Stimulated activated CD8-positive, alpha-beta memory T cell treated with anti-CD3 and anti-CD28 coated beads, Interleukin-12 subunit alpha, Interleukin-12 subunit beta, amount 100 ng/mL, for 24 hours (primary cell): ENCODE results near the gene DVL2.

Source experiments
- DNase-seq: peaks from one replicate; pipeline ENCODE4 v3.0.0-alpha.2; 2020; ENCODE audit errors: extremely low read depth

DVL2 gene

DNA sequence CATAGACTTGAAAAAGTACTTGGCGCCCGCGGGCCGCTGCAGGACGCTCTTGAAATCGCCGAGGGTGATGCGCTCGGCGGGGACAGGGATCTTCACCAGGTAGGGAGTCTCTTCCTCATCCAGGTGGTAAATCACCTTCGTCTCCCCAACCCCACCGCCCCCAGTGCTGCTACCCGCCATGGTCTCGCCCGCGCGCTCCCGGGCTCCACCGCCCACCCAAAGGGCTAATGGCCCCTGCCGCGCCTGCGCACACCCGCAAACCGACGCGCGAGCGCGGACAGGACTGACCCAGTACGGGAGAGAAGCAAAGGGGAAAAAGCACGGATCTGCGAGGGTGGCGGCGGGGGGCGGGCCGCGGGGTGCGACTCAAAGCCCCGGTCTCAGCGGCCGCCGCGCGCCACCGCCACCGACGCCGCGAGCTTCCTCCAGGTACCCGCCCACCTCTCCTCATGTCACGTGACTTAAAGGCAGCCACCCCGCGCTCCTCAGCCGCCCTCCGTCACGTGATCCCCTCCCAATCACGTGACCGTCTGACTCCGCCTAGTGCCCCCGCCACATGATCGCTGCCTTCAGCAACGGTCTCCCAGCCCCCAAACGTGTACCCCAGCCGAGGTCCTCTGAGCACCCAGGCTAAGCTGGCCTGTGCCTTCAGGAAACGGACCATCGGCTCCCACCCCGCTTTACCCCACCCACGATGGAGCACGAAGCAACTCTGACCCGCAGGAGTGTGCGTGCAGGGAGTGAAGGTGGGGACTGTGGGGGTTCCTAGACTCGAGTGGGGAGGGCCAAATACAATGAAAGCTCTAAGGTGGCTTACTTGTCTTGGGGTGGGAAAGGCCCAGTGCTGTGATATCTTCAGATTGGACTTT, at the start of gene DVL2:
TSS of gene DVL2 (minus strand) at position 435 of the 869 bp plus-strand sequence. CDS start at position 180, 255 bp downstream.
- DNase-seq = peak; percentile 85

DNA sequence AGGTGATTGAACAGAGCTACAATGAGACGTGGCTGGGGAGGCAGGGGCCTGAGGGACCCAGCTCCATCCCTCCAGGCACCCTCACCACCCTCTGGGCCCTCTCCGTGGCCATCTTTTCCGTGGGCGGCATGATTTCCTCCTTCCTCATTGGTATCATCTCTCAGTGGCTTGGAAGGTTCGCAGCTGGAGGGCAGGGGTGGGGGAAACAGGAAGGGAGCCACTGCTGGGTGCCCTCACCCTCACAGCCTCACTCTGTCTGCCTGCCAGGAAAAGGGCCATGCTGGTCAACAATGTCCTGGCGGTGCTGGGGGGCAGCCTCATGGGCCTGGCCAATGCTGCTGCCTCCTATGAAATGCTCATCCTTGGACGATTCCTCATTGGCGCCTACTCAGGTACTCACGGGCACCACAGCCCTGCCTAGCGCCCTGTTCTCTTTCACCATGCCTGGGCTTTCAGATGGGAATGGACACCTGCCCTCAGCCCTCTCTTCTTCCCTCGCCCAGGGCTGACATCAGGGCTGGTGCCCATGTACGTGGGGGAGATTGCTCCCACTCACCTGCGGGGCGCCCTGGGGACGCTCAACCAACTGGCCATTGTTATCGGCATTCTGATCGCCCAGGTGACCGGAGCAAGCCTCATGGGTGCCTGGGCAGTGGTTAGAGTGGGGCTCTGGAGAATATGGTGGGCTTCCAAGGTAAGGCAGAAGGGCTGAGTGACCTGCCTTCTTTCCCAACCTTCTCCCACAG, 49.3 kb upstream of the DVL2 start:
- no peak for DNase-seq

DNA sequence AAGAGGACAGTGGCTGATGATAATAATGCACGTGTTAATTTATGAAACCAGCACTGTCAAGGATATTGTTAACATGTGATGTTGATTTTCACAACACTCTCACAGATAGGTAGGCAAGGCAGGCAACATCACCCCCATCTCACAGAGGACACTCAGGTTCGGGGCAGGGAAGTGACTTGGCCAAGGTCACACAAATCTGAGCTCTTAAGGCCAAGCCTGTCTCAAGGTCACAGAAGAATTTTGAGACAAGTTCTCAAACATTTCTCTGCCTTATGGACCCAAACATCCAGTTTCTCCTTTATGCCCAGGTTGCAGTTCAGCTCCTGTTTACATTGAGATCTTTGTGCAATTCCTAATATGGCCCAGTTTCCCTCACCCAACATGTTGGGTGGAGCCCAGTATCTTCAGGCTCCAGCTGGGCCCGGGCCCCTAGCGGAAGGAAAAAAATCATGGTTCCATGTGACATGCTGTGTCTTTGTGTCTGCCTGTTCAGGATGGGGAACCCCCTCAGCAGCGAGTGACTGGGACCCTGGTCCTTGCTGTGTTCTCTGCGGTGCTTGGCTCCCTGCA, 48.5 kb upstream of the DVL2 start:
- no peak for DNase-seq

DNA sequence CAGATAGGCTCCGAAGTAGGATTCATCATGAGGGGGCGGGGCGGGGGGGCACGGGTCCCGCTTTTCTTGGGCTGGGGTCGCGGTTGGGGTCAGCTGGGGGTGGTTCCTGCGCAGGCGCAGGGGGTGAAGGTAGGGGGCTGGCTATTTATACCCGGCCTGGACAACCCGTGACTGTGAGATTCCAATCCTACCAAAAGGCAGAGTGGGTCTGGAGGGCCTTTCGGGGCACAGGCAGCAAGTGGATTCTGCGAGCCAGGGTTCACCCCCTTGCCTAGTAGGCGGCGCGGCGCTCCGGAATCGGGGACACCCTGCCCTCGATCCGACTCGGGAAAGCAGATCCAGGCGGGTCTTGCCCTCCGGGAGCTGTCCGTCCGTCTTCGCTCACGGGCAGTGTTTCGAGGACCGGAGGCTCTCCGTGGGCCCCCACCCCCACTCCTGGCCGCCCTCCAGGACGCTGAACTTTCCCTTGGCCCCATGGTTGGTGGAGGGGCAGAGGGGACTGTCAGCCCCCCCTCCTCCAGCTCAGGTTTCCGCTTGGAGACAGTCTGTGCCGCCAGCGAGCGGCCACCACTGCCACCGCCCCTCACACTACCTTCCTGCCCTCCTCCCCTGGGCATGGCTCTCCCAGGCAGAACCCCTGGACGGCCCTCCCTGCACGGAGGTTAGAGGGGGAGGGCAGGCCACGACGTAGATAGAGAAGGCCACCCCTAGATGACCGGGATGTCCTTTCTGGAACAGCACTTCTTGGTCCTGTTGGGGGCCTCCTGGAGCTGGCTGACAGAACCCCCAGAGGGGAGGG, 47.8 kb upstream of the DVL2 start:
- DNase-seq = no peak

- peak; percentile 87 for DNase-seq
These were observed 47.0 kb upstream of the DVL2 start, which contains the start of gene SLC2A4 for GRCh38 chr17:7281074-7281952. SLC2A4 (plus strand) TSS chr17:7281718; CDS start chr17:7281935, 217 bp downstream.

DNA sequence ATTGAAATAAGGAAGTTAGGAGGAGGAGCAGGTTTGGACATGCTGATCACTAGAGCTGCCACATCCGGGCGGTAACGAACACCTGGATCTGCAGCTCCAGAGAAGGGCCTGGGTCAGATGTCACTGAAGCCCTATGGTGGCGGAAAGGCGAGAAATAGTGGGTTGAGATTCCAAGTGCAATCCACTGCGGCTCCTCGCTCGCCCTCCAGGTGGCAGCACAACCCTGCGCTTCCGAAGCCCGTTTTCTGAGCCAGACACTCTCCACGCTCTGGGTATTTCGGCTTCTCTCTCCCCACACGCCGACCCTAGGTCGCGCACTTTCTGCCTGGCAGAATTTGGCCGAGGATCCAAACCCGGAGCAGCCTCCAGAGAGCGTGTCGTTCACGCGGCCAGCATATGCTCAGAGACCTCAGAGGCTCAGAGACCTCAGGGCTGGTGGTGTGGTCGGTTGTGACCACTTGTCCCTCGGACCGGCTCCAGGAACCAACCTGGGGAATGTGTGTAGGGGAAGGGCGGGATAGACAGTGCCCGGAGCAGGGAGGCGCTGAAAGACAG, 46.3 kb upstream of the DVL2 start:
- DNase-seq = peak; percentile 60

DNA sequence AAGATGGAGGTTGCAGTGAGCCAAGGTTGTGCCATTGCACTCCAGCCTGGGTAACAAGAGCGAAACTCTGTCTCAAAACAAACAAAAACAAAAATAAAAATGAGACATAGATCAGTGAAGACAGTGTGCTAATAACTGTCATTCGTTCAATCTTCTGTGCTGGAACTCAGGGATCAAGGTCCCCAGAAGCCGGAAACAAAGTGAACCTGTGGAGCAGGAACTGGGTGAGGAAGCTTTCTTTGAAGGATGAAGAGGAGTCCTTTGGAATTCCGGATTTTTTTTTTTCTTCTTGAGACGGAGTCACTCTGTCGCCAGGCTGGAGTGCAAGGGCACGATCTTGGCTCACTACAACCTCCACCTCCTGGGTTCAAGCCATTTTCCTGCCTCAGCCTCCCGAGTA, 45.1 kb upstream of the DVL2 start:
- DNase-seq = no peak

DNA sequence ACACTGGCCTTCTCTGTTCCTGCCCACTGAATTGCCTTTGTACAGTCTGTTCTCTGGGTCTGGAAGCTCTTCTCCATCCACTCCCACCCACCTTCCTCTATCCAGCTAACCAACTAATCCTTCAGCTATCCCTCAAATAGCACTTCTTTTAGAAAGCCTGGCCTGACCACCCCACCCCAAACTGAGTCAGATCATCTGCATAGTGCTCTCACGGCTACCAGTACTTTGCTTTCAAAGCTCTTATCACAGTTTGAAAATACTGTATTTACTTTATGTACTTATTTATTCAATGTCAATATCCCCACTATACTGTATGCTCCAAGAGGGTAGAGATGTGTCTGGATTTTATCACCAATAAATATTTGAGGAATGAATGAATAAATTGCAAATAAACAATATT, 32.5 kb upstream of the DVL2 start:
- no peak for DNase-seq

DNA sequence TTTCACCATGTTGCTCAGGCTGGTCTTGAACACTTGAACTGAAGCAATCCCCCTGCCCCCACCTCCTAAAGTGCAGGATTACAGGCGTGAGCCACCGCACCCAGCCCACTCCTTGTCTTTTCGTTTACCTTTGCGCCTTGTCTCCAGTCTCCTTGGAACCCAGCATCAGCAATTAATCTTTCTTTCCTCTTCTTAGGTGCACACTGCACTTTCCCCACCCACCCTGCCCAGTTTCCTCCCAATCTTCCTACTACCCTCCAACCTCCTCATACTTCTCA, 29.4 kb upstream of the DVL2 start:
- DNase-seq = no peak

DNA sequence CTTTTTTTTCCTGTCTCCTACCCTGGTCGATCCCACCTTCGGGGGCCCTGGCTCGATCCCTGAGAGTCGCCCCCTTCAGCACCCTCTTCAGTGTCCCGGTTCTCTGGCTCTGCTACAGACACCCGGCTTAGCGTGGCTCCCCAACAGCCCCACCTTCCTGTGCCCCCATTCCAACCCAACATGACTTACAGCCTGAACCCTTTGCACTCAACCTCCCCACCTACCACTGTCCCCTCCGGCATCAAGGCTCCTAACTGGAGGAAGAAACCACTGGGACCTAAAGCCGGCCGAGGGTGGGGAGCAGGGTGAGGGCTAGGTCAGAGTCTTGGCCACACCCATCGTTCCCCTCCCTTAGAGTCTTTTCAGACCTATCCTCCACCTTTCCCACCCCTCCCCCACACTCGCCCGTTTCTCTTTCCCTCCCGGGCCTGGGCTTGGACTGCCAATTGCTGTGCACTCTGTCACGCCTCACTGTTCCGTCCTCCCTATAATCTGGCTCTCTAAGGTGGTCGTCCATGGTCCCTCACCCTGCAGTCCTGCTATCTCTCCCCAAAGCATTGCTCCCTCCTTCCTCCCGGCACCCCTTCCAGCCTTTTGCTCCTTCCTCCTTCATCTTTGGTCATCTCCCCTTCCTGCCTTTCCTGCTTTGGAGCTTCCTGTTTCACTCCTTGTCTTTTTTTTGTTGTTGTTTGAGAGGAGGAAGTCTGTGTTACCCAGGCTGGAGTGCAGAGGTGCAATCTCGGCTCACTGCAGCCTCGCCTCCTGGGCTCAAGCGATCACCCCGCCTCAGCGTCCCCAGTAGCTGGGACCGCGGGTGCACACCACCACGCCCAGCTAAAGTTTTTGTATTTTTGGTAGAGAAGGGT, 28.9 kb upstream of the DVL2 start:
- DNase-seq = no peak

DNA sequence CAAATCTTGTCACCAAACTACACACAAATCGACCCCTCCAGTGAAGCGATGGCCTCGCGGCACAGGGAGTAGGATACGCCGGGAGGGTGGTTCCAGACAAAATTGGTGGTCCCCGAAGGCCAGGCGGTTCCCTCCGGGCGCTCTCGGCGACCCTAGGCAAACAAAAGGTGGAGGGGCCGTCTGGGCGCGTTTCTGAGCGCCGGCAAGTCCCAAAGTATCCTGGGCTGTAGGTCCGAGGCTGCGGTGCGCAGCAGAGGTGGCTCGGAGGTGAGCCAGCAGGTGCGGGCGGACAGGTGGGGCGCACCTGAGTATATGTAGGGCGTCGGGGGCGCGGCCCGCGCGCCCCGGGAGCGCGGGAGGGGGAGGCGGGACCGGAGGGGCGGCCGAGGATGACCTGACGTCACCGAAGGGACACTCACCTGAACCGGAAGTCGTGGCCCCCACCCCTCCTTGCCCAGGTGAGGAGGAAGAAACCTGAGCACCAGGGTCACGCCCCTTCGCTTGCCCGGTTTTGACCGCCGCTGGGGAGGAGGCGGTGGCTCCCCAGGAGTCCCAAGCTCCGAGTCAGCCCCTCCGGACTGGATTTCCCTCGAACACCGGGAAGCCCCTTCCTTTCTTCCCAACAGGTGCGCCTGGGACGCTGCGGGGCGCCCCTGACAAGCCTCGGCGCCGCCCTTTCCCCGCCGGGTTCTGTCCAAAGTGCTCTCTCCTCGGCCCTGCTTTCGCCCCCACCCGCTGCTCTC, 28.0 kb upstream of the DVL2 start, which contains the start of gene CLDN7:
TSS of gene CLDN7 (minus strand) at position 287 of the 743 bp plus-strand sequence. CDS start 435 bp downstream, outside the sequence.
- DNase-seq = no peak

DNA sequence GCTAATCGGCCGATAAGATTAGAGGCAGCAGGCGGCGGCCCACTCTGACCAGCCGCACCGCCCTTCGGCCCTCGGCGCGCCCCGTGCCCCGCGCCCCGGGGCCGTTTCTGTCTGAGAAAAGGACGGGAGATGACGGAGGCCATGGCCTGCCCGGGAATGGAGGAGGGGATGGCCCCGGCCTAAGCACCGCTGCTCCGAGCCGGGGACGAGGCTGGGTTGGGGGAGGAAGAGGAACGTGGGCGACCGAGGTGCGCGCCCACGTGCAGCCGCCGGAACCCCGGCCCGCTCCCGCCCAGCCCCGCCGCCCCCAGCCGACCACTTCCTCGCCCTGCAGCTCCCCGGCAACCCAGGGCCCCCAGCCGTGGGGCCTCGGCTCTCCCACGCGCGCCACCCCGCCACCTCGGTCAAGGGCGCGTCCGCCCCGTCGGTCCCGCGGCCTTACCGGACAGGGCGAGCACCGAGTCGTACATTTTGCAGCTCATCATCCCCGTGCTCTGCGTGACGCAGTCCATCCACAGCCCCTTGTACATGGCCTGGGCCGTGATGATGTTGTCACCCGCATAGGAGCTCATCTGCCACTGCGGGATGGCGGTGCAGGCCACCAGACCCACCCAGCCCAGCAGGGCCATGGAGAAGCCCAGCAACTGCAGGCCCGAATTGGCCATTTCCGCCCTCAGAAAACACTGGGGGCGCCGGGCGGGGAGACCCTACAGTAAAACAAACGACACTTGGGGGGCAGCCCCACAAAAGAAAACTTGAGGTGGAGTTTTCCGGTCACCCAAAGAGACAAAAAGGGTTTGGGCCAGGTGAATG, 27.3 kb upstream of the DVL2 start:
- no peak for DNase-seq

DNA sequence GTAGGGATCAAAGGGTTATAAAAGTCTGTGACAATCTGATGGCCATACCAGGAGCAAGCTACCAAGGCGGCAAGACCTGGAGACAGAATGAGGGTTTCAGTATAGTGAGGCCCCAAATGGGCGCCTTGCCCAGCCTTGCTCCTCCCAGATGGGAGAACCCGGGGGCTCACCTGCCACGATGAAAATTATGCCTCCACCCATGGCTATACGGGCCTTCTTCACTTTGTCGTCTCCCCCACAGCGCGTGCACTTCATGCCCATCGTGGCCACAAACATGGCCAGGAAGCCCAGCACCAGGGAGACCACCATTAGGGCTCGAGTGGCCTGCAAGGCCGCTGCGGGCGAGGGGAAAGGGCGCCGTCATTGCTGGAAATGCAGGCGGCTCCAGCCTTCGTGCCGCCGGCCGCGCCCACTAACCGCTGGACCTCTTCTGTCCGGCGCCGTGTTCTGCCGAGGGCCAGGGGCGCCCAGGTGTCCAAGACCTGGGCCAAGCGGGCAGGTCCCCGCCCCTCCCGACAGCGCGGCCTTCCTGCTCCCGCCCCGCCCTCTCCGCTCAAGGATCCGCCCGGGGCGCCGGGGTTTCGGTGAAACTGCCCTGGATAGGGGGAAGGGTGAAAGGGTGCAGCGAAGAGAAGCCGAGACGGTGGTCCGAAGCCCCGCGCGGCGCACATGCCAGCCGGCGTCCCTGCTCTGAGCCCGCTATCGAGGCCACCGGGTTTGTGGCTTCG, 26.5 kb upstream of the DVL2 start:
- DNase-seq = no peak

DNA sequence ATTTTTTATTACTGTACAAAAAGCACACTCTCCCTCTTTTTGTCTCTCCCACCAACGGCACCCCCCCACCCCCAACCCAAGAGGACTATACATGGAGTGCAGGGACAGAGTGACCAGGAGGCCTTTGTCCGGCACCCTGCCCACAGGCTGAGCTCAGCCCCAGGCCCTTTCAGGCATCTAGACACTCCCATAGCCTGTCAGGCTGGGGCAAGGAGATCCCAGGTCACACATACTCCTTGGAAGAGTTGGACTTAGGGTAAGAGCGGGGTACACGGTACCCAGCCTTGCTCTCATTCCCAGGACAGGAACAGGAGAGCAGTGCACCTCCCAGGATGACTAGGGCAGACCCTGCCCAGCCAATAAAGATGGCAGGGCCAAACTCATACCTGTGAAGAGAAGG, 25.8 kb upstream of the DVL2 start:
- DNase-seq = no peak

GRCh38 chr17:7259555-7259889, 25.2 kb upstream of the DVL2 start:
- no peak for DNase-seq

GRCh38 chr17:7258731-7259554, 24.6 kb upstream of the DVL2 start:
- no peak for DNase-seq
